ENCODE results near the gene ROR1.

DNA sequence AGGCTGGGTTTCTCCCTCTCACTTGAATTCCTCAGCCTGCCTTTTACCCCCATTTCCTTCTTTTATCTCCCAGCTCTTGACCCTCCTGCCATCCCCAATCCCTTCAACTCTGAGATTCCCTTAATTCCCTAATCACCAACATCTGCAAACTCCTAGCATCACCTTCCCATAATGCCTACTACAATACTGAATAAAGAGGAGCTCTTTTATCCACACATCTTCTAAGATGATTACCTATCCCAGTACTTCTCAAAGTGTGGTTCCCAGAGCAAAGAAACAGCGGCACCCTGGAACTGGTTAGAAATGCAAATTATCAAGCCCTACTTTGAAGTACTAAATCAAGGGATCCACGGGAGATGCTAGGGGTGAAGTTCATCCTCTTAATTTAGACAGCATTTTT is 408.4 kb downstream of the ROR1 start:
- TF ChIP-seq, protein P1, sequence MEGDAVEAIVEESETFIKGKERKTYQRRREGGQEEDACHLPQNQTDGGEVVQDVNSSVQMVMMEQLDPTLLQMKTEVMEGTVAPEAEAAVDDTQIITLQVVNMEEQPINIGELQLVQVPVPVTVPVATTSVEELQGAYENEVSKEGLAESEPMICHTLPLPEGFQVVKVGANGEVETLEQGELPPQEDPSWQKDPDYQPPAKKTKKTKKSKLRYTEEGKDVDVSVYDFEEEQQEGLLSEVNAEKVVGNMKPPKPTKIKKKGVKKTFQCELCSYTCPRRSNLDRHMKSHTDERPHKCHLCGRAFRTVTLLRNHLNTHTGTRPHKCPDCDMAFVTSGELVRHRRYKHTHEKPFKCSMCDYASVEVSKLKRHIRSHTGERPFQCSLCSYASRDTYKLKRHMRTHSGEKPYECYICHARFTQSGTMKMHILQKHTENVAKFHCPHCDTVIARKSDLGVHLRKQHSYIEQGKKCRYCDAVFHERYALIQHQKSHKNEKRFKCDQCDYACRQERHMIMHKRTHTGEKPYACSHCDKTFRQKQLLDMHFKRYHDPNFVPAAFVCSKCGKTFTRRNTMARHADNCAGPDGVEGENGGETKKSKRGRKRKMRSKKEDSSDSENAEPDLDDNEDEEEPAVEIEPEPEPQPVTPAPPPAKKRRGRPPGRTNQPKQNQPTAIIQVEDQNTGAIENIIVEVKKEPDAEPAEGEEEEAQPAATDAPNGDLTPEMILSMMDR (IDR thresholded peaks at IDR 0.05) = no peak
- TF ChIP-seq EZH2phosphoT487 (IDR thresholded peaks at IDR 0.05) = no peak
- TF ChIP-seq EZH2 (IDR thresholded peaks at IDR 0.05) = no peak

Measured in neural progenitor cell (in vitro differentiated cells).